H1 (cell line): ENCODE results near the gene RRN3. TPM values are rescaled to one million over a fixed set of nuclear protein-coding genes. Genes with fewer than 3 reads are reported as not detected.
"Not testable (repeated sequence)": the region's sequence is repeated elsewhere in the genome, so short reads cannot be mapped to it uniquely, and the experiment has no call there.

Source experiments
- CTCF ChIA-PET: fragments of 300-600 bp; sonication (Branson Sonifier 250); formaldehyde crosslinking; loops from one replicate; lab custom pipeline; 2021; ENCODE audit not compliant: partially characterized antibody; lab: Charles Lee
- POLR2A ChIA-PET: fragments of 300-600 bp; sonication (Branson Sonifier 250); formaldehyde crosslinking; loops from one replicate; lab custom pipeline; 2021; ENCODE audit warnings: inconsistent platforms; ENCODE audit not compliant: partially characterized antibody; lab: Charles Lee
- DNase-seq, 2 experiments: peaks; one replicate each; pipeline versions ENCODE4 v3.0.0 to v3.0.0-alpha.2; 2010 to 2022; ENCODE audit warnings: low spot score in 2 of 2, low read depth in 1 of 2, mixed read lengths in 1 of 2
- FAIRE-seq: peaks from 2 replicates; lab custom pipeline; 2011; peaks lifted over from hg19 to GRCh38; lab: Jason Lieb, UNC
- H2AFZ ChIP-seq: 2 replicates; pipeline ENCODE4 v1.8.1; 2012; ENCODE audit warnings: low read length, inconsistent platforms
- H2AK5ac ChIP-seq: 2 replicates; pipeline ENCODE4 v1.6.1; 2013; ENCODE audit warnings: low read depth, low read length
- H2BK120ac ChIP-seq: replicated peaks from 2 replicates; pipeline ENCODE3; 2013; ENCODE audit warnings: low read depth, low read length, inconsistent platforms
- H2BK12ac ChIP-seq: 2 replicates; pipeline ENCODE4 v1.6.1; 2013; ENCODE audit warnings: low read depth, low read length
- H2BK15ac ChIP-seq: 2 replicates; pipeline ENCODE4 v1.6.1; 2013; ENCODE audit warnings: low read length
- H2BK20ac ChIP-seq: 2 replicates; pipeline ENCODE4 v1.6.1; 2013; ENCODE audit warnings: low read length
- H2BK5ac ChIP-seq: 2 replicates; pipeline ENCODE4 v1.6.1; 2013; ENCODE audit warnings: low read depth, low read length
- H3K14ac ChIP-seq: 2 replicates; pipeline ENCODE4 v1.6.1; 2013; ENCODE audit warnings: inconsistent platforms; ENCODE audit not compliant: insufficient read length
- H3K18ac ChIP-seq: 2 replicates; pipeline ENCODE4 v1.6.1; 2013; ENCODE audit warnings: low read length; ENCODE audit errors: extremely low read depth
- H3K23ac ChIP-seq: 2 replicates; pipeline ENCODE4 v1.6.1; 2013; ENCODE audit warnings: inconsistent platforms; ENCODE audit not compliant: insufficient read length
- H3K23me2 ChIP-seq: 2 replicates; pipeline ENCODE4 v1.6.1; 2013; ENCODE audit warnings: low read depth, low read length
- H3K27ac ChIP-seq: 2 replicates; pipeline ENCODE4 v1.6.1; 2011; ENCODE audit warnings: low read depth, low read length, inconsistent platforms
- H3K27me3 ChIP-seq, 4 experiments: replicated peaks in 1 of 4; 1 replicate in 1 of 4; 2 replicates in 3 of 4; pipeline versions ENCODE4 v1.6.1 to v1.8.1; 2011 to 2013; ENCODE audit warnings: low read length in 3 of 4, mild to moderate bottlenecking in 3 of 4, inconsistent platforms in 2 of 4, mixed read lengths in 2 of 4, moderate library complexity in 1 of 4; ENCODE audit not compliant: control insufficient read depth in 3 of 4, insufficient read depth in 3 of 4; ENCODE audit errors: extremely low read depth in 1 of 4
- H3K36me3 ChIP-seq, 4 experiments: 2 replicates each; pipeline versions ENCODE4 v1.6.1 to v1.8.1; 2011 to 2013; ENCODE audit warnings: mild to moderate bottlenecking in 4 of 4, low read length in 3 of 4, moderate library complexity in 2 of 4, control low read depth in 1 of 4, inconsistent platforms in 1 of 4; ENCODE audit not compliant: insufficient read depth in 4 of 4, control insufficient read depth in 2 of 4
- H3K4ac ChIP-seq: replicated peaks from 2 replicates; pipeline ENCODE3; 2013; ENCODE audit warnings: low read length, low read depth, mixed read lengths, inconsistent platforms; ENCODE audit not compliant: insufficient read length
- H3K4me1 ChIP-seq, 4 experiments: replicated peaks in 1 of 4; 1 replicate in 1 of 4; 2 replicates in 3 of 4; pipeline versions ENCODE4 v1.6.1 to v1.8.1; 2011 to 2013; ENCODE audit warnings: low read length in 3 of 4, inconsistent platforms in 2 of 4, mixed read lengths in 1 of 4; ENCODE audit not compliant: insufficient read depth in 4 of 4, control insufficient read depth in 3 of 4
- H3K4me2 ChIP-seq, 2 experiments: 2 replicates each; pipeline versions ENCODE4 v1.6.1 to v1.8.1; 2011 to 2013; ENCODE audit warnings: low read depth in 2 of 2, low read length in 2 of 2, control low read depth in 1 of 2, inconsistent platforms in 1 of 2, mild to moderate bottlenecking in 1 of 2; ENCODE audit not compliant: insufficient read depth in 1 of 2
- H3K4me3 ChIP-seq, 4 experiments: fragments of 200-600, 300-600 bp in 1 of 4; sonication (generic), shearing (Covaris generic), sonication (Bioruptor Twin) in 1 of 4; 2 replicates each; pipeline versions ENCODE4 v1.5.1 to v1.8.1; 2011 to 2016; ENCODE audit warnings: low read length in 4 of 4, low read depth in 3 of 4, control low read depth in 2 of 4, inconsistent platforms in 2 of 4, mild to moderate bottlenecking in 2 of 4, mixed read lengths in 1 of 4, moderate library complexity in 1 of 4; ENCODE audit not compliant: insufficient read depth in 2 of 4; ENCODE audit errors: extremely low read depth in 1 of 4
- H3K56ac ChIP-seq: replicated peaks from 2 replicates; pipeline ENCODE3; 2013; ENCODE audit warnings: low read depth, mild to moderate bottlenecking, mixed read lengths, low read length, inconsistent platforms; ENCODE audit not compliant: insufficient read length
- H3K79me1 ChIP-seq: 2 replicates; pipeline ENCODE4 v1.6.1; 2013; ENCODE audit warnings: low read depth, low read length, control low read depth
- H3K79me2 ChIP-seq, 2 experiments: 2 replicates each; pipeline versions ENCODE4 v1.6.1 to v1.8.1; 2012 to 2013; ENCODE audit warnings: low read length in 2 of 2, mild to moderate bottlenecking in 2 of 2, inconsistent platforms in 1 of 2; ENCODE audit not compliant: insufficient read depth in 2 of 2, control insufficient read depth in 1 of 2
- H3K9ac ChIP-seq, 4 experiments: replicated peaks in 1 of 4; 1 replicate in 1 of 4; 2 replicates in 3 of 4; pipeline versions ENCODE4 v1.6.1 to v1.8.1; 2011 to 2013; ENCODE audit warnings: low read depth in 3 of 4, low read length in 3 of 4, control low read depth in 2 of 4, mild to moderate bottlenecking in 2 of 4, moderate library complexity in 2 of 4, inconsistent platforms in 1 of 4; ENCODE audit errors: extremely low read depth in 1 of 4
- H3K9me3 ChIP-seq, 2 experiments: 2 replicates each; pipeline versions ENCODE4 v1.6.1 to v1.8.1; 2012 to 2013; ENCODE audit warnings: mild to moderate bottlenecking in 2 of 2, moderate library complexity in 2 of 2, control low read depth in 1 of 2, inconsistent platforms in 1 of 2, low read depth in 1 of 2, low read length in 1 of 2, mixed read lengths in 1 of 2; ENCODE audit not compliant: insufficient read depth in 2 of 2
- H4K20me1 ChIP-seq, 2 experiments: replicated peaks in 1 of 2; 2 replicates each; pipeline versions ENCODE3 to v1.8.1; 2011 to 2013; ENCODE audit warnings: inconsistent platforms in 2 of 2, low read length in 2 of 2, mild to moderate bottlenecking in 1 of 2; ENCODE audit not compliant: insufficient read depth in 2 of 2, control insufficient read depth in 1 of 2
- H4K5ac ChIP-seq: 2 replicates; pipeline ENCODE4 v1.6.1; 2013; ENCODE audit warnings: low read length, low read depth, mixed read lengths, inconsistent platforms; ENCODE audit not compliant: insufficient read length
- H4K8ac ChIP-seq: 2 replicates; pipeline ENCODE4 v1.8.0; 2013; ENCODE audit warnings: mild to moderate bottlenecking, moderate library complexity, low read length, inconsistent platforms; ENCODE audit not compliant: insufficient read depth; ENCODE audit errors: extremely low read depth
- H4K91ac ChIP-seq: replicated peaks from 2 replicates; pipeline ENCODE3; 2013; ENCODE audit warnings: low read length, mixed read lengths, inconsistent platforms; ENCODE audit not compliant: insufficient read length
- WGBS, 2 experiments: shearing (Covaris generic) in 1 of 2; methylation state at CpG; one replicate each; pipeline versions ENCODE4 v1.1.6 to v1.1.7; 2013 to 2015; ENCODE audit warnings: low lambda C conversion rate in 2 of 2, mixed read lengths in 2 of 2, inconsistent platforms in 1 of 2, low coverage in 1 of 2, missing lambda C conversion rate in 1 of 2; ENCODE audit not compliant: insufficient replicate concordance in 2 of 2, insufficient coverage in 1 of 2, insufficient read length in 1 of 2; ENCODE audit errors: extremely low coverage in 1 of 2, missing lambda C conversion rate in 1 of 2; 5-methylcytosine and 5-hydroxymethylcytosine counted together
- polyA plus RNA-seq, 7 experiments: library from polyadenylated mRNA; depleted of rRNA in 3 of 7; stranded (reverse) in 5 of 7; unstranded in 2 of 7; fragments of >200 nt in 5 of 7; fragments of 200-250 nt in 2 of 7; gene quantifications; 1 replicate in 5 of 7; 2 replicates in 1 of 7; 4 replicates in 1 of 7; pipeline versions ENCODE4 v1.2.1 to v1.2.3, GENCODE V29; 2011 to 2013; ENCODE audit warnings: missing spikeins in 2 of 7, mixed read lengths in 2 of 7
- total RNA-seq: library from RNA; stranded (reverse); fragmentation: NEBNext Ultra II Directional; extraction: Animal tissue kit (Norgen Biotek cat#: 25700); gene quantifications from 2 replicates; pipeline ENCODE4 v1.2.1, GENCODE V29; 2021

Gene RRN3
- total and polyA plus RNA-seq, 2 of the 8 experiments (the other 6 are each of a cell fraction or from before 2014, with no cell fraction given), result 15.1 to 26.0 TPM

- H2BK5ac ChIP-seq, H2AK5ac ChIP-seq, H3K9me3 ChIP-seq, H3K4me2 ChIP-seq, CTCF ChIA-PET, H3K79me2 ChIP-seq, FAIRE-seq, DNase-seq, H3K4me1 ChIP-seq, H2BK120ac ChIP-seq, H3K4me3 ChIP-seq, H4K91ac ChIP-seq, H3K23ac ChIP-seq, POLR2A ChIA-PET, H3K27me3 ChIP-seq, H2AFZ ChIP-seq, H2BK20ac ChIP-seq, H2BK12ac ChIP-seq, H4K5ac ChIP-seq, H3K18ac ChIP-seq, H4K8ac ChIP-seq, H3K23me2 ChIP-seq, H3K56ac ChIP-seq, H3K14ac ChIP-seq, H3K79me1 ChIP-seq, H3K4ac ChIP-seq, H3K27ac ChIP-seq, H4K20me1 ChIP-seq, H3K9ac ChIP-seq, H2BK15ac ChIP-seq: not testable (repeated sequence)
- 95% methylated on average over 7 of the region's 7 CpGs; no CpG with 5 or more reads in 1 of the 2 experiments for WGBS, 2 experiments
- H3K36me3 ChIP-seq, result peaks cover 0 to 32% (median 15%) of the 10 kb centered on the region in 4 experiments; a peak in 6 of 8 replicates
Measured at GRCh38 chr16:15021429-15021828, 72.6 kb downstream of the RRN3 start.

DNA sequence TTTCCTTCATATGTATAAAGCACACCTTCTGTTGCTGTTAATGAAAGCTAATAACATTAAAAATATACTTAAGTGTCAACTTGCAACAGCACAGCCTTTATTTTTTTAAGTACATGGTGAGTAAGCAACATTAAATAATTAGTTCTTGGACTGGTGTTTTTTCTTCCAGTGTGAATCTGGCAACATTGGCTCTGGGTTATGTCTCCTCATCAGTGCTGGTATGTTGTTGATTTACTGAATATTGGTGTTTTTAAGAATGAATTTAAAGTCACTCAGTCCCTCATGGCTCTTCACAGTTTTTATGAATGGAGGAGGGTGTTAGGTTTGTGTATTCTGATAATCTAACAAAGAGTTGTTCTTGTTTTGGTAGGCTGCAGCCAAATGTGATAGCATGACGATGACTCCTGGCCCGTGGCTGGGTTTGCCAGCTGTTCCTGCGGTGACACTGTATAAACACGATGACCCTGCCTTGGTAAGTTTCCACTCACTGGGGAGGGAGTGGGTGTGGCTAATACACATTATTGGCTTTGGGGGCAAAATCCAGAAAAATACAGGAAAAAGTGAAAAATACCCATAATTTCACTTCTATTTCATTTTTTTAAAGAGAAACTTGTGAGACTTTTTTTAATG, 77.0 kb downstream of the RRN3 start:
- not testable (repeated sequence) for H4K20me1 ChIP-seq

More for the DNA sequence above, 77.0 kb downstream of the RRN3 start:
- H3K23me2 ChIP-seq, H3K56ac ChIP-seq, DNase-seq, H2BK15ac ChIP-seq, H2BK5ac ChIP-seq, H2AFZ ChIP-seq, H4K8ac ChIP-seq, H3K9ac ChIP-seq, H3K79me1 ChIP-seq, H3K4me3 ChIP-seq, H3K4ac ChIP-seq, H2BK120ac ChIP-seq, H3K18ac ChIP-seq, H3K23ac ChIP-seq, H4K5ac ChIP-seq, H2BK20ac ChIP-seq, POLR2A ChIA-PET, H2AK5ac ChIP-seq, H3K4me2 ChIP-seq, H3K27me3 ChIP-seq, H3K27ac ChIP-seq, H3K9me3 ChIP-seq, FAIRE-seq, H3K79me2 ChIP-seq, H3K4me1 ChIP-seq, H3K14ac ChIP-seq, H4K91ac ChIP-seq, H2BK12ac ChIP-seq: not testable (repeated sequence)
- 92% methylated on average over 4 of the region's 4 CpGs; no CpG with 5 or more reads in 1 of the 2 experiments for WGBS, 2 experiments
- peaks cover 0 to 25% (median 15%) of the 10 kb centered on the region in 4 experiments; a peak in 6 of 8 replicates for H3K36me3 ChIP-seq
- CTCF ChIA-PET, result interaction anchor here (0.6 kb wide), 1 partner anchor 27 kb away, joined by 6 read pairs; no protein-coding TSS in a partner anchor
